Measurements from ENCODE around the gene ADNP. TPM values are rescaled to one million over a fixed set of nuclear protein-coding genes. Genes with fewer than 3 reads are reported as not detected.

ADNP gene
- polyA plus RNA-seq, 1 of the 3 experiments (the other 2 are of a cell fraction), result 13.3 TPM

- ChIA-PET POLR2A (interaction anchor here (1.1 kb wide), 1 partner anchor 58 kb away, joined by 3 read pairs; the partner anchor contains the start of gene ADNP), CTCF (interaction anchor here (0.6 to 2.2 kb wide), 5 partner anchors 8 to 341 kb away, joined by 3 to 8 read pairs (median 3); partner anchors contain the start of gene BCAS4)
- H3K4me2 ChIP-seq, result no peak overlapping the region
Observed at GRCh38 chr20:50873585-50873984, 57.7 kb downstream of the ADNP start.

GRCh38 chr20:50872560-50873425, 58.4 kb downstream of the ADNP start:
- Histone ChIP-seq H3K27ac (ENCODE audit: low read depth in 2 of 2, low read length in 1 of 2) (no peak overlapping the region), H3K79me2 (ENCODE audit: insufficient read depth) (no peaks in the 10 kb centered on the region), H4K20me1 (ENCODE audit: insufficient read depth) (no peaks in the 10 kb centered on the region), H3K36me3 (replicated peaks in 1 of 2; ENCODE audit: control insufficient read depth in 1 of 2, insufficient read depth in 2 of 2, low read length in 1 of 2) (no peaks in the 10 kb centered on the region), H3K4me1 (ENCODE audit: control insufficient read depth in 1 of 2, insufficient read depth in 2 of 2, low read depth in 1 of 2, low read length in 1 of 2) (no peaks in the 10 kb centered on the region; a peak in 1 of 4 replicates), H3K27me3 (ENCODE audit: insufficient read depth) (no peaks in the 10 kb centered on the region), H3K4me3 (ENCODE audit: low read depth in 2 of 2, low read length in 1 of 2) (no peak overlapping the region), H2AFZ (ENCODE audit: low read depth) (no peak overlapping the region), H3K4me2 (no peak overlapping the region), H3K9me2 (no peaks in the 10 kb centered on the region), H3K9ac (no peak overlapping the region), H3K9me3 (no peaks in the 10 kb centered on the region), H3F3A (replicated peaks; ENCODE audit: insufficient read depth) (no peaks in the 10 kb centered on the region)
- 94% methylated on average over 9 of the region's 16 CpGs for WGBS (ENCODE audit: low lambda C conversion rate)
- ChIA-PET CTCF (interaction anchor here (0.6 to 2.2 kb wide), 5 partner anchors 28 to 690 kb away, joined by 3 to 8 read pairs (median 3); partner anchors contain the start of gene BCAS4), POLR2A (interaction anchor here (1.1 kb wide), 1 partner anchor 59 kb away, joined by 3 read pairs; the partner anchor contains the start of gene ADNP)
- TF ChIP-seq RXRA (IDR thresholded peaks at IDR 0.05; ENCODE audit: borderline replicate concordance, low read depth) (no peak), GATA2 (CRISPR knock-in tag; IDR thresholded peaks at IDR 0.05) (no peak), TCF12 (IDR thresholded peaks at IDR 0.05) (no peak)
- DNase-seq, result no peak

More at GRCh38 chr20:50873585-50873984, 57.7 kb downstream of the ADNP start:
- no peaks in the 10 kb centered on the region for H3K79me2 ChIP-seq (ENCODE audit: insufficient read depth)
- no peak for DNase-seq
- no peaks in the 10 kb centered on the region for H3F3A ChIP-seq (replicated peaks; ENCODE audit: insufficient read depth)
- no peak for TF ChIP-seq CHD2 (IDR thresholded peaks at IDR 0.05; ENCODE audit: low read length, partially characterized antibody)
- no peak for TF ChIP-seq POLR2AphosphoS5 (IDR thresholded peaks at IDR 0.05; ENCODE audit: low read depth, low read length)
- TF ChIP-seq GABPA (IDR thresholded peaks at IDR 0.05; ENCODE audit: low read depth), result no peak
- no peak for TF ChIP-seq MEF2A (IDR thresholded peaks at IDR 0.05; ENCODE audit: borderline replicate concordance, low read depth)
- no peak for TF ChIP-seq NRF1 (IDR thresholded peaks at IDR 0.05; ENCODE audit: low read depth, low read length)
- no peaks in the 10 kb centered on the region for H3K27me3 ChIP-seq (ENCODE audit: insufficient read depth)
- H3K36me3 ChIP-seq (replicated peaks in 1 of 2; ENCODE audit: control insufficient read depth in 1 of 2, insufficient read depth in 2 of 2, low read length in 1 of 2), result no peaks in the 10 kb centered on the region
- H3K9me3 ChIP-seq, result no peaks in the 10 kb centered on the region
- no peak overlapping the region for H2AFZ ChIP-seq (ENCODE audit: low read depth)
- 85% methylated on average over 7 of the region's 10 CpGs for WGBS (ENCODE audit: low lambda C conversion rate)
- H4K20me1 ChIP-seq (ENCODE audit: insufficient read depth), result no peaks in the 10 kb centered on the region
- no peaks in the 10 kb centered on the region for H3K9me2 ChIP-seq
- no peak overlapping the region for H3K4me3 ChIP-seq (ENCODE audit: low read depth in 2 of 2, low read length in 1 of 2)
- no peak overlapping the region for H3K9ac ChIP-seq
- H3K27ac ChIP-seq (ENCODE audit: low read depth in 2 of 2, low read length in 1 of 2), result no peak overlapping the region
- H3K4me1 ChIP-seq (ENCODE audit: control insufficient read depth in 1 of 2, insufficient read depth in 2 of 2, low read depth in 1 of 2, low read length in 1 of 2), result no peaks in the 10 kb centered on the region; a peak in 1 of 4 replicates

- no peaks in the 10 kb centered on the region for H4K20me1 ChIP-seq (ENCODE audit: insufficient read depth)
- peaks cover 0 to 4% of the 10 kb centered on the region in 2 experiments; a peak in 1 of 4 replicates for H3K4me1 ChIP-seq (ENCODE audit: control insufficient read depth in 1 of 2, insufficient read depth in 2 of 2, low read depth in 1 of 2, low read length in 1 of 2)
- no peaks in the 10 kb centered on the region for H3K79me2 ChIP-seq (ENCODE audit: insufficient read depth)
- no peak overlapping the region for H3K4me3 ChIP-seq (ENCODE audit: low read depth in 2 of 2, low read length in 1 of 2)
- POLR2A ChIA-PET, result no interaction called here
- no peaks in the 10 kb centered on the region for H3K36me3 ChIP-seq (replicated peaks in 1 of 2; ENCODE audit: control insufficient read depth in 1 of 2, insufficient read depth in 2 of 2, low read length in 1 of 2)
- H2AFZ ChIP-seq (ENCODE audit: low read depth), result no peak overlapping the region
- H3K27ac ChIP-seq (ENCODE audit: low read depth in 2 of 2, low read length in 1 of 2), result no peak overlapping the region
- DNase-seq, result no peak
- TF ChIP-seq RCOR1 (IDR thresholded peaks at IDR 0.05; ENCODE audit: low read length), result no peak
- no peak for TF ChIP-seq USF2 (IDR thresholded peaks at IDR 0.05; ENCODE audit: borderline replicate concordance, low read depth, low read length)
- no peak for TF ChIP-seq IRF3 (IDR thresholded peaks at IDR 0.05; ENCODE audit: low read depth, low read length)
- no peak for TF ChIP-seq TCF12 (IDR thresholded peaks at IDR 0.05)
- no peak for TF ChIP-seq FOXJ3 (CRISPR knock-in tag; IDR thresholded peaks at IDR 0.05)
- TF ChIP-seq USF1 (IDR thresholded peaks at IDR 0.05; ENCODE audit: borderline replicate concordance, low read depth), result no peak
- no peak for TF ChIP-seq GABPA (IDR thresholded peaks at IDR 0.05; ENCODE audit: low read depth)
- TF ChIP-seq YY1 (IDR thresholded peaks at IDR 0.05; ENCODE audit: low read depth), result no peak
- TF ChIP-seq SIN3A (IDR thresholded peaks at IDR 0.05; ENCODE audit: borderline replicate concordance, low read depth, low read length), result no peak
- TF ChIP-seq NFIC (IDR thresholded peaks at IDR 0.05; ENCODE audit: borderline replicate concordance), result no peak
- TF ChIP-seq FOXM1 (IDR thresholded peaks at IDR 0.05; ENCODE audit: low read depth), result no peak
- H3K9ac ChIP-seq, result no peak overlapping the region
- H3K9me3 ChIP-seq, result no peaks in the 10 kb centered on the region
- H3K9me2 ChIP-seq, result no peaks in the 10 kb centered on the region
- no peak overlapping the region for H3K4me2 ChIP-seq
- H3F3A ChIP-seq (replicated peaks; ENCODE audit: insufficient read depth), result no peaks in the 10 kb centered on the region
- CTCF ChIA-PET, result interaction anchor here (0.6 to 1.6 kb wide), 3 partner anchors 59 to 87 kb away, joined by 3 to 5 read pairs (median 4); no protein-coding TSS in a partner anchor
- no peaks in the 10 kb centered on the region for H3K27me3 ChIP-seq (ENCODE audit: insufficient read depth)
- WGBS (ENCODE audit: low lambda C conversion rate), result 91% methylated on average over 12 of the region's 19 CpGs
Observed at GRCh38 chr20:50870561-50871161, 60.6 kb downstream of the ADNP start.

Data from SK-N-SH (cell line).